Tibial nerve (tissue), 4 donors: ENCODE measurements around the gene DNA2.

ENCODE experiments used
- CTCF ChIP-seq, 5 experiments: fragments of 200-600 bp in 3 of 5; fragments of 450-650 bp in 2 of 5; sonication (generic) in 3 of 5; IDR thresholded peaks; one replicate each; pipeline ENCODE4 v1.5.1; 2016 to 2019; ENCODE audit warnings: antibody characterized with exemption in 5 of 5, mild to moderate bottlenecking in 3 of 5, moderate library complexity in 2 of 5
- EP300 ChIP-seq, 2 donors: sonication (generic); formaldehyde crosslinking; IDR thresholded peaks; one replicate each; pipeline ENCODE4 v1.6.1; 2017; ENCODE audit warnings: antibody characterized with exemption in 2 of 2, mild to moderate bottlenecking in 1 of 2
- POLR2A ChIP-seq, 2 donors: fragments of 450-650 bp; IDR thresholded peaks; one replicate each; pipeline ENCODE4 v1.6.1; 2017; ENCODE audit warnings: antibody characterized with exemption in 2 of 2, mild to moderate bottlenecking in 2 of 2, moderate library complexity in 2 of 2

- no peak for TF ChIP-seq POLR2A (IDR thresholded peaks at IDR 0.05)
- no peak for TF ChIP-seq CTCF (IDR thresholded peaks at IDR 0.05)
- no peak for TF ChIP-seq EP300 (IDR thresholded peaks at IDR 0.05)
Observed at GRCh38 chr10:68408898-68409518, 62.8 kb downstream of the DNA2 start.
